Placental pericyte (primary cell): ENCODE measurements around the gene TSKU. TPM values are rescaled to one million over a fixed set of nuclear protein-coding genes. Genes with fewer than 3 reads are reported as not detected.

Experiments
- total RNA-seq: library from RNA; depleted of rRNA; stranded (reverse); fragments of >200 nt; gene quantifications from 2 replicates; pipeline ENCODE4 v1.2.3, GENCODE V29; 2012

TSKU gene
- total RNA-seq, result 35.8 and 39.4 TPM in 2 replicates

DNA sequence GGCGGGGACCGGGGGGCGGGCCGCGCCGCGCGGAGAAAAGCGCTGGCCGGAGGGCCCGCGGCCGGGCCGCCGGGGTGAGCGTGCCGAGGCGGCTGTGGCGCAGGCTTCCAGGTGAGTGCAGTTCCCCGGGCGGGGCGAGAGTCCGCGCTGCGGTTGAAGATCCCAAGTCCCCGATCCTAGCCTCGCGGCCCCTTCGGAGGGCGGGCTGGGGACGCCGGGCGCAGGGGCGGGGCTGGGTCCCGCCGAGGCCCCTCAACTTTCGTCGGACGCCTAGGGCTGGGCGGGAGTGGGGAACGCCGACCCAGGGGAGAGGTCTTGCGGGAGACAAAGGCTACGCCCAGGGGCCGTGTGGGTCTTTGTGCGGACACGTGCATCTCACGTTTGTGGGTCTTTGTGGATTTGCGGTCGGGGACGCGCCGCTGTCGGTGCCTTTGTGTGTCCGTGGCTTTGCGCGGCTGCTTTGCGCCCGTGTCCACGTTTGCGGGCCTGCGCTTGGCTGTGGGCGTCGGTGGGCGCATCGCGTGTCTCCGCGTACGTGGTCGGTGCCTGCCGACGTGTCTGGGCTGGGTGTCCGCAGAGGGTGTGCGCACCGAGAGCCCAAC is at the start of gene TSKU:
Gene TSKU (plus strand): TSS at position 63 of the 602 bp plus-strand sequence. CDS start 12,261 bp downstream, outside the sequence.

Other genes starting within 250 kb of the TSKU start
- 14.7 and 14.9 TPM in 2 replicates for gene LRRC32, start 112.6 kb upstream of the TSKU start, total RNA-seq
- gene ACER3, start 77.6 kb downstream of the TSKU start, total RNA-seq, result 12.7 and 21.8 TPM in 2 replicates